Fibroblast of lung (primary cell): ENCODE data around the gene RGS1. TPM values are rescaled to one million over a fixed set of nuclear protein-coding genes. Genes with fewer than 3 reads are reported as not detected.
"Not testable (repeated sequence)": the region's sequence is repeated elsewhere in the genome, so short reads cannot be mapped to it uniquely, and the experiment has no call there.

Experiments used
- DNase-seq, 2 donors: peaks; one replicate each; pipeline versions ENCODE4 v3.0.0 to v3.0.0-alpha.2; 2010; ENCODE audit warnings: low read depth in 2 of 2
- H2AFZ ChIP-seq: 2 replicates; pipeline ENCODE4 v1.5.1; 2012; ENCODE audit warnings: low read length, control low read depth, inconsistent platforms
- H3K27ac ChIP-seq: 2 replicates; pipeline ENCODE4 v1.5.1; 2011; ENCODE audit warnings: low read length, control low read depth; ENCODE audit not compliant: insufficient read depth
- H3K27me3 ChIP-seq: 2 replicates; pipeline ENCODE4 v1.5.1; 2011; ENCODE audit warnings: mild to moderate bottlenecking, low read length; ENCODE audit not compliant: control insufficient read depth, insufficient read depth
- H3K36me3 ChIP-seq: 2 replicates; pipeline ENCODE4 v1.5.1; 2011; ENCODE audit warnings: low read length; ENCODE audit not compliant: control insufficient read depth, insufficient read depth
- H3K4me1 ChIP-seq: 2 replicates; pipeline ENCODE4 v1.5.1; 2011; ENCODE audit warnings: low read length; ENCODE audit not compliant: control insufficient read depth, insufficient read depth; ENCODE audit errors: extremely low read depth
- H3K4me2 ChIP-seq: 2 replicates; pipeline ENCODE4 v1.5.1; 2011; ENCODE audit warnings: low read length, control low read depth; ENCODE audit not compliant: insufficient read depth; ENCODE audit errors: extremely low read depth
- H3K4me3 ChIP-seq, 4 experiments: fragments of 200-600 bp in 1 of 4; sonication (generic) in 1 of 4; replicated peaks in 1 of 4; 2 replicates each; pipeline ENCODE4 v1.5.1; 2011 to 2016; ENCODE audit warnings: low read length in 4 of 4, low read depth in 3 of 4, mild to moderate bottlenecking in 3 of 4, control low read depth in 2 of 4, inconsistent platforms in 1 of 4, mixed read lengths in 1 of 4; ENCODE audit not compliant: insufficient read depth in 1 of 4; ENCODE audit errors: control extremely low read depth in 1 of 4
- H3K79me2 ChIP-seq: 2 replicates; pipeline ENCODE4 v1.5.1; 2012; ENCODE audit warnings: mild to moderate bottlenecking, low read length, inconsistent platforms; ENCODE audit not compliant: control insufficient read depth, insufficient read depth
- H3K9ac ChIP-seq: 2 replicates; pipeline ENCODE4 v1.5.1; 2011; ENCODE audit warnings: mild to moderate bottlenecking, low read length, control low read depth; ENCODE audit not compliant: insufficient read depth
- H3K9me3 ChIP-seq: 2 replicates; pipeline ENCODE4 v1.5.1; 2012; ENCODE audit warnings: low read depth, low read length; ENCODE audit not compliant: control insufficient read depth, insufficient read depth
- H4K20me1 ChIP-seq: 2 replicates; pipeline ENCODE4 v1.5.1; 2011; ENCODE audit warnings: low read length; ENCODE audit not compliant: control insufficient read depth, insufficient read depth; ENCODE audit errors: extremely low read depth
- EZH2 ChIP-seq: IDR thresholded peaks from 2 replicates; pipeline ENCODE4 v1.5.1; 2012; ENCODE audit warnings: low read length, control low read depth, mild to moderate bottlenecking; ENCODE audit errors: missing control alignments
- polyA plus RNA-seq, 2 donors: library from polyadenylated mRNA; depleted of rRNA in 1 of 2; stranded (reverse) in 1 of 2; unstranded in 1 of 2; fragments of >200 nt; gene quantifications; 2 replicates each; pipeline ENCODE4 v1.2.1, GENCODE V29; 2011 to 2012; ENCODE audit warnings: missing spikeins in 1 of 2
- total RNA-seq: library from RNA; depleted of rRNA; stranded (reverse); fragments of >200 nt; gene quantifications from 2 replicates; pipeline ENCODE4 v1.2.1, GENCODE V29; 2014
- TF ChIP-seq, protein P1 (sequence below), 2 donors: IDR thresholded peaks in 1 of 2; conservative IDR thresholded peaks in 1 of 2; 1 replicate in 1 of 2; 2 replicates in 1 of 2; pipeline ENCODE4 v1.5.1; 2011 to 2012; ENCODE audit warnings: low read length in 2 of 2, control low read depth in 1 of 2, inconsistent platforms in 1 of 2, low read depth in 1 of 2, mild to moderate bottlenecking in 1 of 2

Gene RGS1
- total and polyA plus RNA-seq, 2 donors (not counting 1 experiment from before 2014, with no cell fraction given), result 0.18 to 0.50 TPM

DNA sequence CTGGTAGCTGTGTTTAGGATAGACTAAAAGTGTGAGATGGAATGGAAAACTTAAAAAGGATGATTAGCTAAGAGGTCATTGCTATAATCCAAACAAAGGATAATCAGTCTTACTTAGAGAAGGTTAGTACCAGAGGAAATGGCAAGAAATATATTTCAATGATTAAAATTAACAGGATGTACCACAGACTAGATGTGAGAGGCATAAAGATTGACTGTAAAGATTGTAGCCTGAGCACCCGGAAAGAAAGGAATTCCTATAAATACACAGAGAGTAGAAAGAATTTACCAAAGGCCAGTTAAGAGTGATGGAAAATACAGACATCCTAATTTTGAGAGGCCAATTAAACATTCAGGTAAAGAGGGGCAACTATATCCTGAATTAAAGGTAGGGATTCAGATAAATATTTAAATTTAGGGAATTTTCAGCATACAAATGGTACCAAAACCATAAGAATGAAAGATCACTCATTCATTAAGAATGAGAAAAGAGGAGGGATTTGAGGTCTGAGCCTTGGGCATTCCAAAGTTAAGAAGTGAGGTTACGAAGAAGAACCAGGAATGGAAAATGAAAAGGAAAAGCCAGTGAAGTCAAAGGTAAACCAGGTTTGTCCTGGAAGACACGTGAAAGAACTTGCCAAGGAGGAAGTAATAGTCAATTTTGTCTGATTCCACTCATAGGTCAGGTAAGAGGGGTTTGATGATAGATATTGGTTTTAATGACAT, 46.4 kb upstream of the RGS1 start:
- no peaks in the 10 kb centered on the region for H3K79me2 ChIP-seq
- H3K36me3 ChIP-seq, result no peaks in the 10 kb centered on the region
- H3K4me1 ChIP-seq, result peaks cover 3% of the 10 kb centered on the region
- no peak overlapping the region for H2AFZ ChIP-seq
- H3K9me3 ChIP-seq, result no peaks in the 10 kb centered on the region
- no peak overlapping the region for H3K4me2 ChIP-seq
- TF ChIP-seq EZH2, result no peak
- TF ChIP-seq, protein P1, sequence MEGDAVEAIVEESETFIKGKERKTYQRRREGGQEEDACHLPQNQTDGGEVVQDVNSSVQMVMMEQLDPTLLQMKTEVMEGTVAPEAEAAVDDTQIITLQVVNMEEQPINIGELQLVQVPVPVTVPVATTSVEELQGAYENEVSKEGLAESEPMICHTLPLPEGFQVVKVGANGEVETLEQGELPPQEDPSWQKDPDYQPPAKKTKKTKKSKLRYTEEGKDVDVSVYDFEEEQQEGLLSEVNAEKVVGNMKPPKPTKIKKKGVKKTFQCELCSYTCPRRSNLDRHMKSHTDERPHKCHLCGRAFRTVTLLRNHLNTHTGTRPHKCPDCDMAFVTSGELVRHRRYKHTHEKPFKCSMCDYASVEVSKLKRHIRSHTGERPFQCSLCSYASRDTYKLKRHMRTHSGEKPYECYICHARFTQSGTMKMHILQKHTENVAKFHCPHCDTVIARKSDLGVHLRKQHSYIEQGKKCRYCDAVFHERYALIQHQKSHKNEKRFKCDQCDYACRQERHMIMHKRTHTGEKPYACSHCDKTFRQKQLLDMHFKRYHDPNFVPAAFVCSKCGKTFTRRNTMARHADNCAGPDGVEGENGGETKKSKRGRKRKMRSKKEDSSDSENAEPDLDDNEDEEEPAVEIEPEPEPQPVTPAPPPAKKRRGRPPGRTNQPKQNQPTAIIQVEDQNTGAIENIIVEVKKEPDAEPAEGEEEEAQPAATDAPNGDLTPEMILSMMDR (conservative IDR thresholded peaks at IDR 0.05 in 1 of 2, IDR thresholded peaks at IDR 0.05 in 1 of 2; ENCODE audit: low read depth in 1 of 2, low read length in 2 of 2), result no peak
- no peaks in the 10 kb centered on the region for H4K20me1 ChIP-seq
- no peak overlapping the region for H3K9ac ChIP-seq
- H3K27ac ChIP-seq, result no peak overlapping the region
- H3K27me3 ChIP-seq, result no peaks in the 10 kb centered on the region
- peak in 1 of 2 donors; percentile 62 for DNase-seq
- H3K4me3 ChIP-seq, result no peak overlapping the region

DNA sequence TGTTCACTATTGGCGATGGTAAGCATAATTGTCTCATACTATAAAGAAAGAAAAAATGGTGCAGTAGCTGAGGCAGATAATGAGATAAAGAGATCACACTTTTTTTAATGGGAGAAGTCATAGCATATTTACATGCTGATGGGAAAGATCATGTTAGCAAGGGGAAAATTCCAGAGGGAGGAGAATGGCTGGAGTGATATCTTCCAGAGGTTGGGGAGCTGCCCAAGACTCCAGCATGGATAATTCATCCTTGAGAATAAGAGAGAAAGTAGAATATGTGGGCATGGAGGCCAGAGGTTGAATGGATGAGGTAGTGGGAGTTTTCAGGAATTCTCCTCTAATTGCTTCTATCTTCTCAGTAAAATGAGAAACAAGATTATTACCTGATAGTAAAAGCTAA, 45.8 kb upstream of the RGS1 start:
- TF ChIP-seq, protein P1 (conservative IDR thresholded peaks at IDR 0.05 in 1 of 2, IDR thresholded peaks at IDR 0.05 in 1 of 2; ENCODE audit: low read depth in 1 of 2, low read length in 2 of 2), result no peak
- no peak for TF ChIP-seq EZH2
- Histone ChIP-seq H3K9me3 (no peaks in the 10 kb centered on the region), H4K20me1 (no peaks in the 10 kb centered on the region), H3K4me1 (peaks cover 3% of the 10 kb centered on the region), H3K27me3 (no peaks in the 10 kb centered on the region), H3K9ac (no peak overlapping the region), H3K4me3 (no peak overlapping the region), H3K27ac (peak overlapping the region; percentile 48), H3K79me2 (no peaks in the 10 kb centered on the region), H3K36me3 (no peaks in the 10 kb centered on the region), H2AFZ (no peak overlapping the region), H3K4me2 (peak overlapping the region; percentile 65)
- peak in 1 of 2 donors; percentile 57 for DNase-seq

DNA sequence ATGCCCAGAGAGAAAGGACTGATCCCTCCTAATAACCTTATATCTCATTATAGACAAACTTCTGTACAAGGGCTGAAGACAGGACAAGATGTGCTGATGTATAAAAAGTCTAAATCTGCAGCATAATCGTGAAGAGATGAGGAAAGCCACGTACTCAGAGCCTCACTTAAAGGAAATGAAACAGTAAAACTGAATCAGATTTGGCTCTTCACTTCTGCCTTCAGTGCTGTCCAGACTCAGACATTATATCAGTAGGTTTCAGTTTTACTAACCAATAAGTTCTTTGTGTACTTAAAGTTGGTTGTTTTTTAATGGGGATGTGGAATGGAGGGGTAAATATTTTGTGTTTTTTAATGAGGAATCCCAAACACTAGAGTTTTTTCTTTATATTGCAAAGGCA, 45.3 kb upstream of the RGS1 start:
- peaks cover 3% of the 10 kb centered on the region for H3K4me1 ChIP-seq
- H3K36me3 ChIP-seq, result no peaks in the 10 kb centered on the region
- no peak overlapping the region for H3K4me3 ChIP-seq
- peak overlapping the region; percentile 73 for H2AFZ ChIP-seq
- peak; percentile 42 to 59 for DNase-seq
- no peaks in the 10 kb centered on the region for H3K9me3 ChIP-seq
- H3K79me2 ChIP-seq, result no peaks in the 10 kb centered on the region
- no peaks in the 10 kb centered on the region for H4K20me1 ChIP-seq
- TF ChIP-seq, protein P1 (conservative IDR thresholded peaks at IDR 0.05 in 1 of 2, IDR thresholded peaks at IDR 0.05 in 1 of 2; ENCODE audit: low read depth in 1 of 2, low read length in 2 of 2), result no peak
- TF ChIP-seq EZH2, result no peak
- peak overlapping the region; percentile 48 for H3K27ac ChIP-seq
- H3K27me3 ChIP-seq, result no peaks in the 10 kb centered on the region
- H3K4me2 ChIP-seq, result peak overlapping the region; percentile 65
- no peak overlapping the region for H3K9ac ChIP-seq

DNA sequence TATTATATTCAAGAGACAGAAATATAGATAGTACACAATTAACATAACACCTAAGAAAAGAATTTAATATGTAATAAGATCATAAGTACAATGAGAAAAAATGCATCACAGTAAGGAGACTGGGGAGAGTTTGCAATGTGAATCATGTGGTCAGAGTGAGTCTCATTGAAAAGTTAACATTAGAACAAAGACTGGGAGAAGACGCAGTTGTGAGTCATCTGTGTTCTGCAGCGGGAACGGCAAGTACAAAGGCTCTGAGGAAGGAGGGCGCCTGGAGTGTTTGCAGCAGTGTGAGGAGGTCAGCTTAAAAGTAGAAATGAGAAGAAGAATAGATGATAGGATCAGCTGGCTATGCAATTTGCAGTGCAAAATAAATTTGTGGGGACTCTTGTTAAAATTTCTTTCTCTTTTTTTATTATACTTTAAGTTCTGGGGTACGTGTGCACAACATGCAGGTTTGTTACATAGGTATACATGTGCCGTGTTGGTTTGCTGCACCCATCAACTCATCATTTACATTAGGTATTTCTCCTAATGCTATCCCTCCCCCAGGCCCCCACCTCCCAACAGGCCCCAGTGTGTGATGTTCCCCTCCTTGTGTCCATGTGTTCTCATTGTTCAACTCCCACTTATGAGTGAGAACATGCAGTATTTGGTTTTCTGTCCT, 44.4 kb upstream of the RGS1 start:
- H3K4me3 ChIP-seq, H3K27ac ChIP-seq: not testable (repeated sequence)

More for the DNA sequence above, 44.4 kb upstream of the RGS1 start:
- H3K79me2 ChIP-seq, H3K36me3 ChIP-seq, H3K4me2 ChIP-seq, H3K9me3 ChIP-seq, H2AFZ ChIP-seq, H4K20me1 ChIP-seq, H3K9ac ChIP-seq, H3K4me1 ChIP-seq, H3K27me3 ChIP-seq: not testable (repeated sequence)
- peak; percentile 95 to 98 for DNase-seq
